ENCODE measurements around the gene RHOD. TPM values are rescaled to one million over a fixed set of nuclear protein-coding genes. Genes with fewer than 3 reads are reported as not detected.

The RHOD gene
- total and polyA plus RNA-seq, 2 donors (not counting 3 experiments of a cell fraction or from before 2014, with no cell fraction given) = 10.6 to 17.9 TPM

GRCh38 chr11:67015048-67015447 is 41.6 kb upstream of the RHOD start:
- no peak overlapping the region for H3K9ac ChIP-seq (replicated peaks; ENCODE audit: extremely low read depth, insufficient read depth, low read length)
- H3K9me3 ChIP-seq (replicated peaks; ENCODE audit: control insufficient read depth, insufficient read depth, low read length) = no peaks in the 10 kb centered on the region
- TF ChIP-seq GATA2 (IDR thresholded peaks at IDR 0.05; ENCODE audit: insufficient read depth, insufficient read length, low read depth, low read length) = no peak
- TF ChIP-seq FOS (IDR thresholded peaks at IDR 0.05; ENCODE audit: borderline replicate concordance, insufficient read depth, low read length) = no peak
- TF ChIP-seq, protein P1, sequence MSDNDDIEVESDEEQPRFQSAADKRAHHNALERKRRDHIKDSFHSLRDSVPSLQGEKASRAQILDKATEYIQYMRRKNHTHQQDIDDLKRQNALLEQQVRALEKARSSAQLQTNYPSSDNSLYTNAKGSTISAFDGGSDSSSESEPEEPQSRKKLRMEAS (IDR thresholded peaks at IDR 0.05; ENCODE audit: insufficient read depth, insufficient read length) = no peak
- no peak for TF ChIP-seq CTCF (IDR thresholded peaks at IDR 0.05; ENCODE audit: extremely low read depth in 1 of 2, insufficient read depth in 1 of 2, low read depth in 1 of 2, low read length in 2 of 2)
- no peak for TF ChIP-seq JUN (IDR thresholded peaks at IDR 0.05; ENCODE audit: borderline replicate concordance, insufficient read depth, insufficient read length, low read depth)
- TF ChIP-seq POLR2AphosphoS5 (IDR thresholded peaks at IDR 0.05; ENCODE audit: insufficient read depth, low read depth, low read length) = no peak
- TF ChIP-seq MYC (IDR thresholded peaks at IDR 0.05; ENCODE audit: low read depth, low read length) = no peak
- TF ChIP-seq EZH2 (IDR thresholded peaks at IDR 0.05; ENCODE audit: borderline replicate concordance, low read depth, low read length, severe bottlenecking) = no peak
- no peak for TF ChIP-seq POLR2A (IDR thresholded peaks at IDR 0.05; ENCODE audit: low read depth, low read length)
- H3K36me3 ChIP-seq (ENCODE audit: control insufficient read depth in 2 of 2, extremely low read depth in 1 of 2, insufficient read depth in 2 of 2, low read length in 2 of 2) = no peaks in the 10 kb centered on the region
- BruUV-seq (replicated peaks) = no TSS peak
- no peaks in the 10 kb centered on the region for H4K20me1 ChIP-seq (replicated peaks; ENCODE audit: control insufficient read depth, extremely low read depth, insufficient read depth, low read length)
- dilution Hi-C loops (cut with MboI; ENCODE audit: extremely low pct_ligation_motif_present, low sequenced_read_pairs) = no loop called here
- POLR2A ChIA-PET = no interaction called here
- H3K27me3 ChIP-seq (ENCODE audit: control insufficient read depth in 2 of 2, insufficient read depth in 2 of 2, low read length in 2 of 2) = no peaks in the 10 kb centered on the region
- no peaks in the 10 kb centered on the region for H3K4me1 ChIP-seq (ENCODE audit: control insufficient read depth, extremely low read depth, insufficient read depth, low read length)
- no peak overlapping the region for H3K27ac ChIP-seq (ENCODE audit: insufficient read depth, low read depth, low read length)
- DNase-seq (ENCODE audit: low read depth, low spot score) (no peak), FAIRE-seq (no peak)
- H3K4me3 ChIP-seq (replicated peaks in 1 of 3; ENCODE audit: insufficient read depth in 1 of 3, low read depth in 1 of 3, low read length in 3 of 3) = no peak overlapping the region
- intact Hi-C loops (cut with micrococcal nuclease) = no loop called here
- no peak overlapping the region for H3K4me2 ChIP-seq (ENCODE audit: insufficient read depth, low read length)
- H3K9me1 ChIP-seq (replicated peaks; ENCODE audit: control insufficient read depth, extremely low read depth, insufficient read depth, low read length) = no peaks in the 10 kb centered on the region
- CTCF ChIA-PET = interaction anchor here (1.0 to 1.8 kb wide), 3 partner anchors 9 to 43 kb away, joined by 3 to 4 read pairs (median 3); no protein-coding TSS in a partner anchor
- no peak overlapping the region for H2AFZ ChIP-seq (ENCODE audit: low read depth, low read length)
- H3K79me2 ChIP-seq (ENCODE audit: control insufficient read depth, insufficient read depth, low read length) = no peaks in the 10 kb centered on the region
